ENCODE results near the gene ABHD1.

- TF ChIP-seq POLR2AphosphoS5 (IDR thresholded peaks at IDR 0.05) (no peak), CTCF (IDR thresholded peaks at IDR 0.05; ENCODE audit: poor library complexity, severe bottlenecking) (no peak), EZH2 (IDR thresholded peaks at IDR 0.05; ENCODE audit: borderline replicate concordance, insufficient read depth, low read length, poor library complexity, severe bottlenecking) (no peak), RAD21 (conservative IDR thresholded peaks at IDR 0.05) (no peak), TAF1 (IDR thresholded peaks at IDR 0.05; ENCODE audit: low read depth) (no peak), EP300 (conservative IDR thresholded peaks at IDR 0.05; ENCODE audit: poor library complexity, severe bottlenecking) (no peak)
These were observed 35.0 kb upstream of the ABHD1 start for GRCh38 chr2:27088634-27089033.

Data from neural cell (in vitro differentiated cells).